ENCODE measurements around the gene GSTA2.

The GSTA2 gene

GRCh38 chr6:52729576-52729975 is 33.7 kb downstream of the GSTA2 start:
- CTCF ChIA-PET = no interaction called here

DNA sequence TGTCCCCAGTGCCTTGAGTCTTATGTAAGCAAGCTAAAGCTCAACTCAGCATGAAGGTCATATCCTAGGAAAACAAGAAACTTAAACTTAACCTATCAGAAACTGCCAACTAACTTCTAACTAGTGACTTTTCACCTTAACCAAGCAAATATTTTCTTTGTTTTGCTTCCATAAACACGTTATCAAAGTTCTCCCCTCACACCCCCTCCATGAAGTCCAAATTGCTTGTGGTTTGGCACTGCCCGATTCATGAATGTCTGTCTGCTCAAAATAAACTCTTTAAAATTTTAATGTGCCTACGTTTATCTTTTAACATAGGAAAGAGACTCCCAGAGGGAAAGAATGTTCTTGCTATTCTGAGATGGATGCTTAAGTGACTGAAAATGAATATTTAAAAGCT is 34.9 kb downstream of the GSTA2 start:
- ChIA-PET POLR2A (no interaction called here), CTCF (no interaction called here)
- TF ChIP-seq FOXK2 (IDR thresholded peaks at IDR 0.05) (no peak), SP1 (IDR thresholded peaks at IDR 0.05) (no peak), FOXM1 (IDR thresholded peaks at IDR 0.05; ENCODE audit: borderline replicate concordance) (no peak)
- no peak for DNase-seq (ENCODE audit: extremely low spot score)

More at GRCh38 chr6:52729576-52729975, 33.7 kb downstream of the GSTA2 start:
- POLR2A ChIA-PET = no interaction called here
- no peak for TF ChIP-seq ELF4 (IDR thresholded peaks at IDR 0.05)
- no peak for TF ChIP-seq SP1 (IDR thresholded peaks at IDR 0.05)
- no peak for TF ChIP-seq CTBP1 (IDR thresholded peaks at IDR 0.05; ENCODE audit: borderline replicate concordance)
- TF ChIP-seq HDGF (IDR thresholded peaks at IDR 0.05; ENCODE audit: borderline replicate concordance) = no peak
- no peak for TF ChIP-seq PKNOX1 (IDR thresholded peaks at IDR 0.05)
- no peak for TF ChIP-seq FOXK2 (IDR thresholded peaks at IDR 0.05)
- TF ChIP-seq NFRKB (IDR thresholded peaks at IDR 0.05) = no peak
- no peak for TF ChIP-seq FOXA1 (IDR thresholded peaks at IDR 0.05)
- no peak for TF ChIP-seq ARNT (IDR thresholded peaks at IDR 0.05)
- DNase-seq (ENCODE audit: extremely low spot score) = no peak

GRCh38 chr6:52727908-52728307 is 35.4 kb downstream of the GSTA2 start:
- TF ChIP-seq NFRKB (IDR thresholded peaks at IDR 0.05) (no peak), ARNT (IDR thresholded peaks at IDR 0.05) (no peak), BHLHE40 (IDR thresholded peaks at IDR 0.05; ENCODE audit: borderline replicate concordance) (no peak), FOXM1 (IDR thresholded peaks at IDR 0.05; ENCODE audit: borderline replicate concordance) (no peak), PKNOX1 (IDR thresholded peaks at IDR 0.05) (no peak), LEF1 (IDR thresholded peaks at IDR 0.05; ENCODE audit: borderline replicate concordance) (no peak), ZNF384 (IDR thresholded peaks at IDR 0.05) (no peak), L3MBTL2 (conservative IDR thresholded peaks at IDR 0.05) (no peak), HDGF (IDR thresholded peaks at IDR 0.05; ENCODE audit: borderline replicate concordance) (no peak), SP1 (IDR thresholded peaks at IDR 0.05) (no peak), CTBP1 (IDR thresholded peaks at IDR 0.05; ENCODE audit: borderline replicate concordance) (no peak), ELF4 (IDR thresholded peaks at IDR 0.05) (no peak), FOXK2 (IDR thresholded peaks at IDR 0.05) (no peak)
- ChIA-PET CTCF (interaction anchor here (0.8 kb wide), 1 partner anchor 360 kb away, joined by 3 read pairs; no protein-coding TSS in a partner anchor), POLR2A (no interaction called here)
- DNase-seq (ENCODE audit: extremely low spot score) = no peak

- ChIA-PET POLR2A (no interaction called here), CTCF (interaction anchor here (0.8 kb wide), 1 partner anchor 361 kb away, joined by 3 read pairs; no protein-coding TSS in a partner anchor)
Measured at GRCh38 chr6:52726741-52727535, 36.3 kb downstream of the GSTA2 start.

DNA sequence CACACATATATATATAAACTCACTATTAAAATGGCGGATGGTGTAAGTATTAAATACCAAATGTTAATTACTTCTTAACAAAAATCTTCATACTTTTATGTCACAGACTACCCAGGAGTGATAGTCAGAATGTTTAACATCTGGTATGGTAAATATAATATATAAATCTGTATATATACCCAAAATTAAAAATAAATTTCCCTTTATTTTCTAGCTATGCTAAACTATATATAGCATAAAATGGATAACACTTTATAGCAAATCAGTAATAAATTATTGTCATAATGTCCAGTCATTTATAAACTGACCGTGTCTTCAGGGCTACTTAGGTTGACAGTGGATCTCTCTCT is 37.1 kb downstream of the GSTA2 start:
- POLR2A ChIA-PET = no interaction called here
- CTCF ChIA-PET = no interaction called here
- DNase-seq (ENCODE audit: extremely low spot score) = no peak
- TF ChIP-seq TARDBP (IDR thresholded peaks at IDR 0.05) = no peak
- TF ChIP-seq NFRKB (IDR thresholded peaks at IDR 0.05) = no peak
- TF ChIP-seq FOXM1 (IDR thresholded peaks at IDR 0.05; ENCODE audit: borderline replicate concordance) = no peak
- TF ChIP-seq FOXA1 (IDR thresholded peaks at IDR 0.05) = no peak
- no peak for TF ChIP-seq CTBP1 (IDR thresholded peaks at IDR 0.05; ENCODE audit: borderline replicate concordance)
- no peak for TF ChIP-seq LEF1 (IDR thresholded peaks at IDR 0.05; ENCODE audit: borderline replicate concordance)
- TF ChIP-seq SP1 (IDR thresholded peaks at IDR 0.05) = no peak
- TF ChIP-seq BHLHE40 (IDR thresholded peaks at IDR 0.05; ENCODE audit: borderline replicate concordance) = no peak
- no peak for TF ChIP-seq ARNT (IDR thresholded peaks at IDR 0.05)
- no peak for TF ChIP-seq PKNOX1 (IDR thresholded peaks at IDR 0.05)
- TF ChIP-seq SUZ12 (IDR thresholded peaks at IDR 0.05) = no peak
- TF ChIP-seq HDGF (IDR thresholded peaks at IDR 0.05; ENCODE audit: borderline replicate concordance) = no peak
- no peak for TF ChIP-seq FOXK2 (IDR thresholded peaks at IDR 0.05)
- no peak for TF ChIP-seq ELF4 (IDR thresholded peaks at IDR 0.05)
- TF ChIP-seq L3MBTL2 (conservative IDR thresholded peaks at IDR 0.05) = no peak

More at GRCh38 chr6:52726741-52727535, 36.3 kb downstream of the GSTA2 start:
- no peak for TF ChIP-seq ZNF384 (IDR thresholded peaks at IDR 0.05)
- TF ChIP-seq CTBP1 (IDR thresholded peaks at IDR 0.05; ENCODE audit: borderline replicate concordance) = no peak
- TF ChIP-seq SUZ12 (IDR thresholded peaks at IDR 0.05) = no peak
- TF ChIP-seq ARNT (IDR thresholded peaks at IDR 0.05) = no peak
- no peak for TF ChIP-seq LEF1 (IDR thresholded peaks at IDR 0.05; ENCODE audit: borderline replicate concordance)
- TF ChIP-seq SP1 (IDR thresholded peaks at IDR 0.05) = no peak
- no peak for TF ChIP-seq ELF4 (IDR thresholded peaks at IDR 0.05)
- TF ChIP-seq TARDBP (IDR thresholded peaks at IDR 0.05) = no peak
- no peak for DNase-seq (ENCODE audit: extremely low spot score)

DNA sequence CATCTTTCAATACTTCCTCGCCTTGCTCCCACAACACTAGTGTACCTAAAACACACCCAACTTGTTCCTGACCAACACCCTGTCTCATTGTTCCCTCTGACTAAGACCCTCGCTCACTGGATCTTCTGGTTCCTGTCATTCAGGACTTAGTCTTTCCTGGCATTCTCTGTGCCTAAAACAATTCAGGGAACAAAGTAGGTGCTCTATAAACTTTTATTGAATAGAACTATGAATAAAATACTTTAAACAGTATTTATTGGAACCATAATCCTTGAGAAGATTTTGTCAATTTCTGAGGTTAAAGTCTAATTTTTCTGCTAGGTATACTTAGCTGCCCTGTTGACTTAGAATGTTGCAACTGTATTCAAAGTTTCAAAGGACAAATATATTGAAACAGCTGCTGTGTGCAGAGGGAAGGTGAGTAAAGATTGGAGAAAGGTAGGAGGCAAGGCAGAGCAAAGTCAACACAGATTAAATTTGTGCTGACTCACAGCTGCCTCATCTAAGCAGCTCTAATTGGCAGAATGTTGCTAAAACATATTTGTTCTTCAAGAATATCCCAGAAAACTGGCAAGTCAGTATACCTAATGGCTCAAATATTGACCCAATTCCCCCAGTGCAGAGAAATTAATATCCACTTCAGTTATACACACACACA is 37.6 kb downstream of the GSTA2 start:
- no peak for DNase-seq (ENCODE audit: extremely low spot score)
- TF ChIP-seq LEF1 (IDR thresholded peaks at IDR 0.05; ENCODE audit: borderline replicate concordance) = no peak
- TF ChIP-seq ELF4 (IDR thresholded peaks at IDR 0.05) = no peak
- no peak for TF ChIP-seq FOXM1 (IDR thresholded peaks at IDR 0.05; ENCODE audit: borderline replicate concordance)
- CTCF ChIA-PET = no interaction called here
- POLR2A ChIA-PET = no interaction called here

Measured in HEK293T (cell line).